Gastroesophageal sphincter (tissue), 4 donors: ENCODE measurements around the gene LSM11. TPM values are rescaled to one million over a fixed set of nuclear protein-coding genes. Genes with fewer than 3 reads are reported as not detected.

Experiments used
- small RNA-seq, 4 donors: library from RNA; depleted of rRNA; stranded (forward); fragments of <200 nt; gene quantifications; one replicate each; pipeline ENCODE3, GENCODE V24; 2016
- total RNA-seq, 4 donors: library from RNA; depleted of rRNA; stranded (reverse); fragments of >200 nt; gene quantifications; one replicate each; pipeline ENCODE4 v1.1.0, GENCODE V29; 2016

LSM11 gene
- total RNA-seq, 4 donors from 2014 or later: 14.8 to 38.4 (median 27.3) TPM

Small RNA genes within 50 kb of the gene (small RNA-seq; reads per million reads assigned to genes)
- gene AC026407.1: 0 reads per million in 4 donors
- gene RNU6-260P: 0 reads per million in 4 donors

Other genes with a start within 250 kb of the LSM11 start
- gene ADAM19, start 167.9 kb upstream of the LSM11 start, total RNA-seq: 10 to 100 TPM; 19.3 to 38.5 (median 31.2) TPM
- gene SOX30, start 91.3 kb upstream of the LSM11 start, total RNA-seq: under 1 TPM in 2 of 4 donors, not detected in 2; 0.16 to 0.19 TPM
- gene C5orf52, start 72.2 kb upstream of the LSM11 start, total RNA-seq: not detected
- gene THG1L, start 12.3 kb upstream of the LSM11 start, total RNA-seq: 10 to 100 TPM; 13.2 to 20.3 (median 15.5) TPM
- gene CLINT1, start 115.4 kb downstream of the LSM11 start, total RNA-seq: 100 to 1,000 TPM in 2 of 4 donors, 10 to 100 TPM in 2; 69.1 to 103 (median 88.6) TPM